AG04449 (cell line): Measurements from ENCODE around the gene FCGR3B.
"Not testable (repeated sequence)": the region's sequence is repeated elsewhere in the genome, so short reads cannot be mapped to it uniquely, and the experiment has no call there.

Source experiments
- CTCF ChIA-PET: fragments of 350-600 bp; formaldehyde crosslinking; extraction: SDS; loops from one replicate; lab custom pipeline; 2021; ENCODE audit warnings: antibody characterized with exemption; lab: Yijun Ruan, JAX
- POLR2A ChIA-PET: fragments of 400-600, 350-600 bp; formaldehyde crosslinking; extraction: SDS; loops from one replicate; lab custom pipeline; 2020; ENCODE audit warnings: antibody characterized with exemption, inconsistent platforms; lab: Yijun Ruan, JAX
- DNase-seq: peaks from one replicate; pipeline ENCODE4 v3.0.0-alpha.2; 2010; ENCODE audit warnings: low read depth, low spot score
- H3K4me3 ChIP-seq: 2 replicates; pipeline ENCODE4 v1.5.1; 2011; ENCODE audit warnings: low read depth, mild to moderate bottlenecking, control low read depth, low read length

FCGR3B gene

DNA sequence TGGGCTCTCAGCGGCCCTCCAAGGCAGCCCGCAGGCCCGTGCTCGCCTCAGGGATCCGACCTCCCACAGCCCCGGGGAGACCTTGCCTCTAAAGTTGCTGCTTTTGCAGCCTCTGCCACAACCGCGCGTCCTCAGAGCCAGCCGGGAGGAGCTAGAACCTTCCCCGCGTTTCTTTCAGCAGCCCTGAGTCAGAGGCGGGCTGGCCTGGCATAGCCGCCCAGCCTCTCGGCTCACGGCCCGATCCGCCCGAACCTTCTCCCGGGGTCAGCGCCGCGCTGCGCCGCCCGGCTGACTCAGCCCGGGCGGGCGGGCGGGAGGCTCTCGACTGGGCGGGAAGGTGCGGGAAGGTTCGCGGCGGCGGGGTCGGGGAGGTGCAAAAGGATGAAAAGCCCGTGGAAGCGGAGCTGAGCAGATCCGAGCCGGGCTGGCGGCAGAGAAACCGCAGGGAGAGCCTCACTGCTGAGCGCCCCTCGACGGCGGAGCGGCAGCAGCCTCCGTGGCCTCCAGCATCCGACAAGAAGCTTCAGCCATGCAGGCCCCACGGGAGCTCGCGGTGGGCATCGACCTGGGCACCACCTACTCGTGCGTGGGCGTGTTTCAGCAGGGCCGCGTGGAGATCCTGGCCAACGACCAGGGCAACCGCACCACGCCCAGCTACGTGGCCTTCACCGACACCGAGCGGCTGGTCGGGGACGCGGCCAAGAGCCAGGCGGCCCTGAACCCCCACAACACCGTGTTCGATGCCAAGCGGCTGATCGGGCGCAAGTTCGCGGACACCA is 25.0 kb downstream of the FCGR3B start:
- DNase-seq, CTCF ChIA-PET, POLR2A ChIA-PET: not testable (repeated sequence)
- H3K4me3 ChIP-seq = peak overlapping the region; percentile 18

DNA sequence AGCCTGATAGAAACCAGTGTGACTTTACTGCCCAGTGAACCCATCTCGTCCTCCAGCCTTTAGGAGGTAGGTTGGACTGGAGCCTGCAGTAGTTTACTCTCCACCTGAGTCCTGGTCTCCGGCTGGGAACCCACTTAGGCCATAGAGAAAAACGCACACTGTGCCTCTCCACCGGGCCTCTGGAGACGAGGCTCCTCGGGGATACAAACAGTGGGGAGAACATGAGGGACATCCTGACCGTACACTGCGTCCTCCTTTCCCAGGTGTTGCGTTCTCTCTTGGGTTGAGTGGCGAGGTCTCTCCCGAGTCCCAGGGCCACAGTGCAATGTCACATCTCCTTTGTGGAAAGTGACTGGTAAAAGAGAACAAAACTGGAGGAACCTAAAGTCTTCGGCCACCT is 26.0 kb downstream of the FCGR3B start:
- POLR2A ChIA-PET, H3K4me3 ChIP-seq, CTCF ChIA-PET, DNase-seq: not testable (repeated sequence)

GRCh38 chr1:161597077-161597476 is 33.9 kb downstream of the FCGR3B start:
- CTCF ChIA-PET, POLR2A ChIA-PET, DNase-seq, H3K4me3 ChIP-seq: not testable (repeated sequence)

DNA sequence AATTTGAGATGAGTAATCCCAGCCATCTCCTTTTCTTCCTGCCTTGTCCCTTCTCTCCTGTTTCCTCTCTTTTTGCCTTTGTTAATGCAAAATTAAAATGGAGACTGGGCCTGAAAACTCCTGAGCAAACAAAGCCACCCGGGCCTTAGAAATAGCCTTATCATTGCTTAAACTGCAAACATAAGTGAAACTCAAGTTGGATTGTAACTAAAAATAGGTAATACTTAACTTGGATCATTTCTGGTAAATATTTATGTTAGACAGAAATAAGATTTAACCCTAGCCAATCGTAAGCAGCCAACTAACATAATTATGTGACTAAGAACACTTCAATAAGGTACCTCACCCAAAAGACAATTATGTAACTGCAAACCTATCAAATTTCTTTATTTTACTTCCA is 35.4 kb downstream of the FCGR3B start:
- CTCF ChIA-PET, DNase-seq, H3K4me3 ChIP-seq, POLR2A ChIA-PET: not testable (repeated sequence)

- H3K4me3 ChIP-seq, CTCF ChIA-PET, POLR2A ChIA-PET: not testable (repeated sequence)
These were observed 35.8 kb downstream of the FCGR3B start for GRCh38 chr1:161595173-161595572.

GRCh38 chr1:161594269-161594984 is 36.5 kb downstream of the FCGR3B start:
- POLR2A ChIA-PET, DNase-seq, H3K4me3 ChIP-seq, CTCF ChIA-PET: not testable (repeated sequence)

More at GRCh38 chr1:161595173-161595572, 35.8 kb downstream of the FCGR3B start:
- not testable (repeated sequence) for DNase-seq

- CTCF ChIA-PET, DNase-seq, POLR2A ChIA-PET, H3K4me3 ChIP-seq: not testable (repeated sequence)
These were observed 37.8 kb downstream of the FCGR3B start for GRCh38 chr1:161593092-161593755.

DNA sequence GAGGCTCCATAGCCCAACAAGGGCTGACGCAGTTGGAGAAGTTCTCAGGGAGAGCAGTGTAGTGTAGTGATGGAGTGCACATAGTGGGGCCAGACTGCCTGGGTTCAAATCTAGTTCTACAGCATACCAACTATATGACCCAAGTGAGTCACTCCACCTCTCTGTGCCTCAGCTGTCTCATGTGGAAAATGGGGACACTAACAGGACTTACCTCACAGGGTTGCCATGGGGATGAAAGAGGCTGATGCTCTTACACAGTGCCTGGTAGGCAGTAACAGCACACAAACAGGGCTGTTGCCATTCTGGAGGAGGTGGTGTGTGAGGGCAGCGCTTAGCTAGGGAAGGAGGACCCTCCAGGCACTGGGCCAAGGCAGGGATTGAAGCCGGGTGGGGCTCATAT is 38.4 kb downstream of the FCGR3B start:
- H3K4me3 ChIP-seq, CTCF ChIA-PET: not testable (repeated sequence)

GRCh38 chr1:161589920-161590319 is 41.1 kb downstream of the FCGR3B start:
- H3K4me3 ChIP-seq, CTCF ChIA-PET, DNase-seq, POLR2A ChIA-PET: not testable (repeated sequence)

More for the DNA sequence above, 38.4 kb downstream of the FCGR3B start:
- POLR2A ChIA-PET, DNase-seq: not testable (repeated sequence)

- POLR2A ChIA-PET, H3K4me3 ChIP-seq, CTCF ChIA-PET, DNase-seq: not testable (repeated sequence)
These were observed 41.6 kb downstream of the FCGR3B start for GRCh38 chr1:161589365-161589764.

GRCh38 chr1:161588596-161588995 is 42.4 kb downstream of the FCGR3B start:
- POLR2A ChIA-PET, H3K4me3 ChIP-seq, DNase-seq, CTCF ChIA-PET: not testable (repeated sequence)

- DNase-seq, CTCF ChIA-PET, POLR2A ChIA-PET, H3K4me3 ChIP-seq: not testable (repeated sequence)
These were observed 48.1 kb downstream of the FCGR3B start for GRCh38 chr1:161582882-161583281.

DNA sequence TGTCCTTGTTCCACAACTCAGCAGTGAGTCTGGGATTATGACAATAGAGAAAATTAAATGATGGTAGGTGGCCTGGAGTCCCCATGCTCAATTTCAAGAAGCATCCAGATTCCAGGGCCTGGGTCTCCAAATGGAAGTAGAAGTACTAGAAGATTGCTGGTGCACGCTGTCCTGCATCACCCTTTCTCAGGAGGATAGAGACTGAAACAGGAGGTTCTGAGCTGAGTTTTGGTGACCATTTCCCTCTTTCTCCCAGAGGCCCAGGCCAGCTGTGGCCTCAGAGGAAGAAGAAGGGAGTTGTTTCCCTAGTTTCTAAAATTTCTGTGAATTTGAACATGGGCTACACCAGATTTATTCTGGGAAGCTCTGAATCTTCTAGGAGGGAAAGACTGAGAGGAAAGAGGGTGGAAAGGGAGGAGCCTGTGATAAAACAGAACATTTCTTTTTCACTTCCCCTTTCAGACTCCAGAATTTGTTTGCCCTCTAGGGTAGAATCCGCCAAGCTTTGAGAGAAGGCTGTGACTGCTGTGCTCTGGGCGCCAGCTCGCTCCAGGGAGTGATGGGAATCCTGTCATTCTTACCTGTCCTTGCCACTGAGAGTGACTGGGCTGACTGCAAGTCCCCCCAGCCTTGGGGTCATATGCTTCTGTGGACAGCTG is 50.0 kb downstream of the FCGR3B start:
- H3K4me3 ChIP-seq, CTCF ChIA-PET, POLR2A ChIA-PET, DNase-seq: not testable (repeated sequence)

GRCh38 chr1:161579856-161580507 is 51.0 kb downstream of the FCGR3B start:
- DNase-seq, H3K4me3 ChIP-seq, CTCF ChIA-PET, POLR2A ChIA-PET: not testable (repeated sequence)

GRCh38 chr1:161576676-161577075 is 54.3 kb downstream of the FCGR3B start:
- H3K4me3 ChIP-seq, DNase-seq, CTCF ChIA-PET, POLR2A ChIA-PET: not testable (repeated sequence)
